ENCODE measurements around the gene ZBTB46.

- TF ChIP-seq CTCF (conservative IDR thresholded peaks at IDR 0.05) (no peak), EZH2 (IDR thresholded peaks at IDR 0.05; ENCODE audit: low read depth) (no peak)
These were observed 48.5 kb downstream of the ZBTB46 start for GRCh38 chr20:63782521-63782971.
